Loucy (cell line): Measurements from ENCODE around the gene MYEOV.

Experiments used
- H2AFZ ChIP-seq: fragments of 200-600 bp; sonication (generic); 2 replicates; pipeline ENCODE4 v1.6.0; 2016; ENCODE audit warnings: antibody characterized with exemption, mild to moderate bottlenecking, low read length, moderate library complexity
- H3F3A ChIP-seq: fragments of 200-600 bp; 2 replicates; pipeline ENCODE4 v1.6.0; 2016; ENCODE audit warnings: antibody characterized with exemption, low read depth, mild to moderate bottlenecking
- H3K27me3 ChIP-seq: fragments of 200-600 bp; sonication (generic); 2 replicates; pipeline ENCODE4 v1.6.1; 2014; ENCODE audit warnings: low read length, mild to moderate bottlenecking; ENCODE audit not compliant: insufficient read depth, poor library complexity, severe bottlenecking
- H3K36me3 ChIP-seq: fragments of 200-600 bp; sonication (generic); 2 replicates; pipeline ENCODE4 v1.6.1; 2016; ENCODE audit warnings: low read length; ENCODE audit not compliant: insufficient read depth
- H3K4me1 ChIP-seq: fragments of 200-600 bp; sonication (generic); 2 replicates; pipeline ENCODE4 v1.5.1; 2014; ENCODE audit warnings: low read length, mild to moderate bottlenecking; ENCODE audit not compliant: insufficient read depth, poor library complexity, severe bottlenecking
- H3K4me2 ChIP-seq: fragments of 200-600 bp; sonication (generic); 2 replicates; pipeline ENCODE4 v1.6.0; 2014; ENCODE audit warnings: antibody characterized with exemption, low read length, low read depth, mild to moderate bottlenecking; ENCODE audit not compliant: poor library complexity, severe bottlenecking
- H3K4me3 ChIP-seq: fragments of 200-600 bp; sonication (generic); 2 replicates; pipeline ENCODE4 v1.5.1; 2014; ENCODE audit warnings: low read length, mild to moderate bottlenecking, mixed read lengths; ENCODE audit not compliant: poor library complexity, severe bottlenecking
- H3K79me2 ChIP-seq: fragments of 200-600 bp; sonication (generic); 2 replicates; pipeline ENCODE4 v1.6.1; 2014; ENCODE audit warnings: low read length; ENCODE audit not compliant: insufficient read depth
- H3K9ac ChIP-seq: fragments of 200-600 bp; sonication (generic); 2 replicates; pipeline ENCODE4 v1.6.0; 2014; ENCODE audit warnings: mild to moderate bottlenecking, low read depth, low read length, moderate library complexity; ENCODE audit not compliant: poor library complexity, severe bottlenecking
- H3K9me2 ChIP-seq: fragments of 200-600 bp; sonication (generic); replicated peaks from 2 replicates; pipeline ENCODE4 v1.6.1; 2016; ENCODE audit warnings: low read depth, low read length, mixed read lengths
- H3K9me3 ChIP-seq: fragments of 200-600 bp; sonication (generic); 2 replicates; pipeline ENCODE4 v1.6.1; 2014; ENCODE audit warnings: mild to moderate bottlenecking, antibody characterized with exemption, low read length, low read depth; ENCODE audit not compliant: insufficient read depth
- H4K20me1 ChIP-seq: fragments of 200-600 bp; sonication (generic); 2 replicates; pipeline ENCODE4 v1.6.0; 2014; ENCODE audit warnings: antibody characterized with exemption, low read length, mild to moderate bottlenecking; ENCODE audit not compliant: insufficient read depth, poor library complexity, severe bottlenecking
- EZH2phosphoT487 ChIP-seq: fragments of 200-600 bp; IDR thresholded peaks from 2 replicates; pipeline ENCODE4 v1.6.1; 2018; ENCODE audit warnings: antibody characterized with exemption, mild to moderate bottlenecking, moderate library complexity, borderline replicate concordance
- TF ChIP-seq, protein P1 (sequence below): fragments of 200-600 bp; sonication (generic); conservative IDR thresholded peaks from 2 replicates; pipeline ENCODE4 v1.5.1; 2014; ENCODE audit warnings: mild to moderate bottlenecking, antibody characterized with exemption, low read length

Gene MYEOV

DNA sequence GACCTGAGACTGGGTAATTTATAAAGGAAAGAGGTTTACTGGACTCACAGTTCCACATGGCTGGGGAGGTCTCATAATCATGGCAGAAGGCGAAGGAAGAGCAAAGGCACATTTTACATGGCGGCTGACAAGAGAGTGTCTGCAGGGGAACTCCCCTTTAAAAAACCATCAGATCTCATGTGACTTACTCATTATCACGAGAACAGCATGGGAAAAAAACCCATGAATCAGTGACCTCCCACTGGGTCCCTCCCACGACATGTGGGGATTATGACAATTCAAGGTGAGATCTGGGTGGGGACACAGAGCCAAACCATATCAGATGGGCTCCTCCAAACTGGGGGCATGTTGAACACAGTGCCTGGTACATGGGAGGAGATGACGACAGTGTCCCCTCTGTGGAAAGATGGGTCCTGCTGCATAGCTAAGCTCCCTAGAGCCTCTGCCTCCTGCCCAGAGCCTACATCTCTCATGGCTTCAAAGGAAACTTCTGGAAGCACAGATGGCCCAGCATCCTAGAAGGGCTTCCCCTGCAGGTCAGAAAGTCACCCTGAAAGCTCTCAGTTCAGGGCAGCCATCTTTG, 46.1 kb downstream of the MYEOV start:
- Histone ChIP-seq H3K36me3 (no peaks in the 10 kb centered on the region), H3K9ac (no peak overlapping the region), H3K4me3 (no peak overlapping the region), H3K27me3 (no peaks in the 10 kb centered on the region), H4K20me1 (no peaks in the 10 kb centered on the region), H3K9me3 (no peaks in the 10 kb centered on the region), H3K9me2 (no peaks in the 10 kb centered on the region), H3K4me1 (peaks cover 22% of the 10 kb centered on the region), H3K4me2 (no peak overlapping the region), H3F3A (no peaks in the 10 kb centered on the region), H3K79me2 (no peaks in the 10 kb centered on the region), H2AFZ (no peak overlapping the region)
- TF ChIP-seq, protein P1, sequence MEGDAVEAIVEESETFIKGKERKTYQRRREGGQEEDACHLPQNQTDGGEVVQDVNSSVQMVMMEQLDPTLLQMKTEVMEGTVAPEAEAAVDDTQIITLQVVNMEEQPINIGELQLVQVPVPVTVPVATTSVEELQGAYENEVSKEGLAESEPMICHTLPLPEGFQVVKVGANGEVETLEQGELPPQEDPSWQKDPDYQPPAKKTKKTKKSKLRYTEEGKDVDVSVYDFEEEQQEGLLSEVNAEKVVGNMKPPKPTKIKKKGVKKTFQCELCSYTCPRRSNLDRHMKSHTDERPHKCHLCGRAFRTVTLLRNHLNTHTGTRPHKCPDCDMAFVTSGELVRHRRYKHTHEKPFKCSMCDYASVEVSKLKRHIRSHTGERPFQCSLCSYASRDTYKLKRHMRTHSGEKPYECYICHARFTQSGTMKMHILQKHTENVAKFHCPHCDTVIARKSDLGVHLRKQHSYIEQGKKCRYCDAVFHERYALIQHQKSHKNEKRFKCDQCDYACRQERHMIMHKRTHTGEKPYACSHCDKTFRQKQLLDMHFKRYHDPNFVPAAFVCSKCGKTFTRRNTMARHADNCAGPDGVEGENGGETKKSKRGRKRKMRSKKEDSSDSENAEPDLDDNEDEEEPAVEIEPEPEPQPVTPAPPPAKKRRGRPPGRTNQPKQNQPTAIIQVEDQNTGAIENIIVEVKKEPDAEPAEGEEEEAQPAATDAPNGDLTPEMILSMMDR: no peak
- no peak for TF ChIP-seq EZH2phosphoT487

DNA sequence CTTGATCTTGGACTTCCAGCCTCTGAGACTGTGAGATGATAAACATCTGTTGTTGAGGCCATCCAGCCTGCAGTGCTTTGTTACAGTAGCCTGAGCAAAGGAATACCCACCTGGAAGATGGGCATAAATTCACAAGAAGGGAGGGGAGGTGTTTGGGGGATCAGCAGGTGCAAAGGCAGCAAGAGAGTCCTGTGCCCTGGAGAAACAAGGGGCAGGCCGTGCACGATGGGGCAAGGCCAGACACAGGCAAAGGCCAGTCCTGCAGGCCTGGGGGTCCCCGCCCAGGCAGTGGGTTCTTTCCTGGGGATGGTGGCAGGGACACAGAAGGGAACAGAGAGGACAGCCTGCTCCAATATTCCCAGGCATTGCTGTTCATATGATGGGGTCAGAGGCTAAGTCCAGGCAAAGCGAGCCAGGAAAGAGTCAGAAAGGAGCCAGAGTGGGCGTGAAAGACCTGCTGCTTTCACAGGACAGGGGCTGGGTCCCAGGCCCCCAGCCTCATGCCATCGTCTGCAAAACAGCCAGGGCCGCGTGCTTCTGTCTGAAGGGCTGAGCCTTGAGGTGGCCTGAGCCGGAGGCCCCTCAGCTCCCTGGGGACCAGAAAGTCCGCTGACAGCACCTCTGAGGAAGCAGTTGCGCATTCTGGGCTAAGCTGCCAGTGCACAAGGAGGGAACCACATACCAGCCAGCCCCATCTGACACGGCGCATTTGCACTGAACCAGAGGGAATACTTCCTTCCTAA, 48.8 kb downstream of the MYEOV start:
- TF ChIP-seq EZH2phosphoT487: no peak
- TF ChIP-seq, protein P1: no peak
- H3K9me3 ChIP-seq: no peaks in the 10 kb centered on the region
- no peak overlapping the region for H2AFZ ChIP-seq
- H3K36me3 ChIP-seq: no peaks in the 10 kb centered on the region
- no peaks in the 10 kb centered on the region for H3K79me2 ChIP-seq
- H3K4me2 ChIP-seq: no peak overlapping the region
- peaks cover 2% of the 10 kb centered on the region for H3K4me1 ChIP-seq
- no peaks in the 10 kb centered on the region for H3K9me2 ChIP-seq
- no peaks in the 10 kb centered on the region for H3F3A ChIP-seq
- no peak overlapping the region for H3K9ac ChIP-seq
- no peaks in the 10 kb centered on the region for H3K27me3 ChIP-seq
- H4K20me1 ChIP-seq: no peaks in the 10 kb centered on the region
- H3K4me3 ChIP-seq: no peak overlapping the region

DNA sequence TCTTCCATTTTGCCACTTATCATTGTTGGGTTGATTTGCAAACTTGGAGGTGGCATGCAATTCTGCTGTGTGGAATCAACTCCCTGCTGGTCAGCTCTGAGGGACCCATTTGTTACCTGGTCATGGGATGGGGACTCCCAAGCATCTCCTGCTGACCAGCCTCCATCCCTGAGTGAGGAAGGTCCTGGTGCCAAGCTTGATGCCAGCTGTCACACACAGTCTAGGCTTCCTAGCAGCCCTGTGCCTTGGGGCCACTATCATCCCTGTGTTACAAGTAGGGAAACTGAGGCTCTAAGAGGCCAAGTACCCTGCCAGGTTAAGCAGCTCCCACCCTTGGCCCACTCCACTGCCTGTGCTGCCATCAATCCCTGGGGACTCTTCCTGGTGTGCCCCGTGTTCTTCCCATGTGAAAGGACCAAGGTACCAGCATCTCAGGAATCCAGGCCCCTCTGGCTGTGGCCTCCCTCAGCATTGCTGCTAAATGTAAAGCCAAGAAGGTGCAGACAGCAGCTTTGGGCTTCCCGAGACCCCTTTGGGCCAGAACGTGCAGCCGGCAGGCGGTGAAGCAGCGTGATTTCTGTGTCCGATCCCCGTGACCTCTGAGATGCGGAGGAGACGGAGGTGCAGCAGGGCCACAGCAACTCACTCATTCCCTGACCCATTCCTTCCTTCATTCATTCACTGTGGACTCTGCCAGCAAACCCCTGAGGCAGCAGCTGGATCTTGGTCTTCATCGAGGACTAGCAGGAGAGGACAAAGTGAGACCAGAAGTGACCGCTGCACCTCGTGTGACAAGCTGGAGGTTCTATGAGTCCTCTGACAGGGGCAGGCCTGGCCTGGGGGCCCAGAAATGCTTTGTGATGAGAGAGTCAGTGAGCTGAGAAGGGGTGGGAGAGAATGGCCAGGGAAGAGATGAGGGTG, 49.7 kb downstream of the MYEOV start:
- no peaks in the 10 kb centered on the region for H3K27me3 ChIP-seq
- no peaks in the 10 kb centered on the region for H3K9me2 ChIP-seq
- no peak overlapping the region for H2AFZ ChIP-seq
- H3K79me2 ChIP-seq: no peaks in the 10 kb centered on the region
- peaks cover 5% of the 10 kb centered on the region for H3K9me3 ChIP-seq
- H4K20me1 ChIP-seq: no peaks in the 10 kb centered on the region
- H3K36me3 ChIP-seq: no peaks in the 10 kb centered on the region
- no peak for TF ChIP-seq EZH2phosphoT487
- TF ChIP-seq, protein P1: no peak
- H3K9ac ChIP-seq: no peak overlapping the region
- no peaks in the 10 kb centered on the region for H3K4me1 ChIP-seq
- H3K4me3 ChIP-seq: no peak overlapping the region
- H3K4me2 ChIP-seq: no peak overlapping the region
- H3F3A ChIP-seq: no peaks in the 10 kb centered on the region
